K562 (cell line): ENCODE measurements around the gene SHOX.

ENCODE experiments used
- HSF4 ChIP-seq: fragments of 250-450 bp; sonication (Bioruptor Pico); IDR thresholded peaks from 2 replicates; pipeline ENCODE4 v2.1.2; 2022; ENCODE audit warnings: mild to moderate bottlenecking, moderate library complexity, borderline replicate concordance
- NFXL1 ChIP-seq: fragments of 450-650 bp; formaldehyde crosslinking; IDR thresholded peaks from 2 replicates; pipeline ENCODE4 v1.4.0; 2021; ENCODE audit warnings: mild to moderate bottlenecking
- RFX5 ChIP-seq: IDR thresholded peaks from 2 replicates; pipeline ENCODE4 v1.6.1; 2011; ENCODE audit warnings: low read depth, mild to moderate bottlenecking, improper control_type of control experiment, low read length
- TBP ChIP-seq: optimal IDR thresholded peaks from 2 replicates; pipeline ENCODE3; 2011; ENCODE audit warnings: low read depth, low read length, improper control_type of control experiment

- TF ChIP-seq TBP: no peak
- TF ChIP-seq NFXL1 (CRISPR knock-in tag): no peak
- no peak for TF ChIP-seq RFX5
- TF ChIP-seq HSF4 (CRISPR knock-in tag): no peak
Measured at GRCh38 chrX:689983-690382, 59.4 kb downstream of the SHOX start.
